K562 (cell line): ENCODE data around the gene CCDC7. TPM values are rescaled to one million over a fixed set of nuclear protein-coding genes. Genes with fewer than 3 reads are reported as not detected.

ENCODE experiments used
- ATAC-seq: fragments of 200-7000 bp; cut with Tn5 transposase; 3 replicates; pipeline ENCODE4 v1.9.1; 2020; ENCODE audit warnings: moderate library complexity
- BruUV-seq: library from RNA; stranded (reverse); fragments of 400-500 nt; replicated peaks from 2 replicates; lab custom pipeline; 2021; lab: Mats Ljungman, UMichigan
- CTCF ChIA-PET: fragments of 300-600 bp; formaldehyde crosslinking; extraction: SDS; loops from one replicate; lab custom pipeline; 2021; ENCODE audit warnings: low intra/inter-chr PET ratio; lab: Yijun Ruan, JAX
- POLR2A ChIA-PET: fragments of 300-600, 350-650 bp; sonication (Branson Sonifier 250); formaldehyde crosslinking; extraction: SDS; loops from one replicate; lab custom pipeline; 2021; ENCODE audit warnings: antibody characterized with exemption, inconsistent platforms; lab: Yijun Ruan, JAX
- DNase-seq, 4 experiments: peaks; one replicate each; pipeline versions ENCODE4 v3.0.0 to v3.0.0-alpha.2; 2011 to 2018; ENCODE audit warnings: low spot score in 3 of 4, mixed read lengths in 3 of 4; ENCODE audit errors: extremely low read depth in 1 of 4
- FAIRE-seq: peaks from 2 replicates; lab custom pipeline; 2011; peaks lifted over from hg19 to GRCh38; lab: Jason Lieb, UNC
- H2AFZ ChIP-seq: 2 replicates; pipeline ENCODE4 v1.6.0; 2011; ENCODE audit warnings: low read depth, low read length, control low read depth, inconsistent platforms
- H3K27ac ChIP-seq: fragments of 200-600 bp; 3 replicates; pipeline ENCODE4 v1.8.0; 2011; ENCODE audit warnings: low read depth, mild to moderate bottlenecking, control low read depth, inconsistent platforms, low read length, moderate library complexity, mixed read lengths; ENCODE audit errors: extremely low read depth
- H3K27me3 ChIP-seq, 2 experiments: fragments of 300-600 bp in 1 of 2; 2 replicates in 1 of 2; 3 replicates in 1 of 2; pipeline versions ENCODE4 v1.6.0 to v1.8.0; 2011; ENCODE audit warnings: inconsistent platforms in 2 of 2, low read length in 2 of 2, mild to moderate bottlenecking in 1 of 2, mixed read lengths in 1 of 2, moderate library complexity in 1 of 2; ENCODE audit not compliant: control insufficient read depth in 2 of 2, insufficient read depth in 2 of 2
- H3K36me3 ChIP-seq: fragments of 300-600 bp; 3 replicates; pipeline ENCODE4 v1.8.0; 2011; ENCODE audit warnings: mild to moderate bottlenecking, low read length, inconsistent platforms; ENCODE audit not compliant: control insufficient read depth, insufficient read depth
- H3K4me1 ChIP-seq, 2 experiments: fragments of 200-600 bp in 1 of 2; replicated peaks in 1 of 2; 2 replicates in 1 of 2; 3 replicates in 1 of 2; pipeline versions ENCODE4 v1.5.1 to v1.8.0; 2011; ENCODE audit warnings: inconsistent platforms in 2 of 2, low read length in 2 of 2, mild to moderate bottlenecking in 1 of 2, mixed read lengths in 1 of 2, moderate library complexity in 1 of 2; ENCODE audit not compliant: control insufficient read depth in 2 of 2, insufficient read depth in 2 of 2
- H3K4me2 ChIP-seq: 2 replicates; pipeline ENCODE4 v1.6.1; 2011; ENCODE audit warnings: low read length, control low read depth, inconsistent platforms, mixed read lengths; ENCODE audit not compliant: insufficient read depth
- H3K4me3 ChIP-seq: fragments of 200-600 bp; sonication (generic), shearing (Covaris generic); 2 replicates; pipeline ENCODE4 v1.5.1; 2016; ENCODE audit warnings: control low read depth, inconsistent platforms
- H3K79me2 ChIP-seq: fragments of 200-600 bp; 3 replicates; pipeline ENCODE4 v1.8.0; 2011; ENCODE audit warnings: low read length, inconsistent platforms; ENCODE audit not compliant: control insufficient read depth, insufficient read depth
- H3K9ac ChIP-seq, 2 experiments: 2 replicates each; pipeline versions ENCODE4 v1.6.0 to v1.6.1; 2011; ENCODE audit warnings: low read depth in 2 of 2, low read length in 2 of 2, control low read depth in 1 of 2, inconsistent platforms in 1 of 2, mild to moderate bottlenecking in 1 of 2, mixed read lengths in 1 of 2; ENCODE audit not compliant: insufficient read depth in 1 of 2
- H3K9me1 ChIP-seq: one replicate; pipeline ENCODE4 v1.6.0; 2011; ENCODE audit warnings: inconsistent platforms, mild to moderate bottlenecking, low read length, moderate library complexity; ENCODE audit not compliant: control insufficient read depth, insufficient read depth
- H3K9me3 ChIP-seq: replicated peaks from 2 replicates; pipeline ENCODE4 v1.5.1; 2011; ENCODE audit warnings: low read depth, low read length, inconsistent platforms; ENCODE audit not compliant: control insufficient read depth, insufficient read depth
- H4K20me1 ChIP-seq: replicated peaks from 2 replicates; pipeline ENCODE4 v1.6.1; 2011; ENCODE audit warnings: low read length, inconsistent platforms, mixed read lengths; ENCODE audit not compliant: control insufficient read depth, insufficient read depth
- ARHGAP35 ChIP-seq: fragments of 450-650 bp; IDR thresholded peaks from 2 replicates; pipeline ENCODE4 v1.6.1; 2018; ENCODE audit not compliant: partially characterized antibody
- CCNT2 ChIP-seq: IDR thresholded peaks from 2 replicates; pipeline ENCODE4 v1.6.1; 2011; ENCODE audit warnings: borderline replicate concordance, low read depth, mild to moderate bottlenecking, moderate library complexity, mixed read lengths, low read length; ENCODE audit not compliant: insufficient read length; ENCODE audit errors: extremely low read depth
- EHMT2 ChIP-seq: fragments of 450-650 bp; IDR thresholded peaks from 2 replicates; pipeline ENCODE4 v1.6.1; 2018; ENCODE audit warnings: antibody characterized with exemption
- MYBL2 ChIP-seq, 2 experiments: fragments of 450-650 bp in 1 of 2; sonication (generic) in 1 of 2; formaldehyde crosslinking in 1 of 2; IDR thresholded peaks; 2 replicates each; pipeline versions ENCODE4 v1.6.1 to v1.8.1; 2017 to 2022; ENCODE audit warnings: borderline replicate concordance in 1 of 2, inconsistent platforms in 1 of 2, low read depth in 1 of 2, mild to moderate bottlenecking in 1 of 2, missing genetic modification reagents in 1 of 2, moderate library complexity in 1 of 2
- PHTF2 ChIP-seq: fragments of 250-450 bp; sonication (Bioruptor Pico); IDR thresholded peaks from 2 replicates; pipeline ENCODE4 v1.5.0; 2021; ENCODE audit warnings: mild to moderate bottlenecking
- SIN3A ChIP-seq, 2 experiments: fragments of 150-350 bp in 1 of 2; IDR thresholded peaks; 2 replicates each; pipeline ENCODE4 v1.6.1; 2011 to 2016; ENCODE audit warnings: borderline replicate concordance in 2 of 2, low read depth in 2 of 2, low read length in 2 of 2, mild to moderate bottlenecking in 2 of 2, moderate library complexity in 2 of 2; ENCODE audit not compliant: control insufficient read depth in 1 of 2
- SIN3B ChIP-seq: fragments of 450-650 bp; IDR thresholded peaks from 2 replicates; pipeline ENCODE4 v1.6.1; 2017; ENCODE audit warnings: low read depth, mild to moderate bottlenecking, moderate library complexity
- SMARCA5 ChIP-seq: fragments of 450-650 bp; IDR thresholded peaks from 2 replicates; pipeline ENCODE4 v1.6.1; 2016
- SP1 ChIP-seq: sonication (generic); formaldehyde crosslinking; IDR thresholded peaks from 2 replicates; pipeline ENCODE4 v1.8.1; 2022; ENCODE audit warnings: mild to moderate bottlenecking, missing genetic modification reagents
- TCF7 ChIP-seq: sonication (generic); IDR thresholded peaks from 2 replicates; pipeline ENCODE4 v1.6.1; 2016; ENCODE audit warnings: antibody characterized with exemption, borderline replicate concordance
- ZNF778 ChIP-seq: fragments of 450-650 bp; formaldehyde crosslinking; IDR thresholded peaks from 2 replicates; pipeline ENCODE4 v1.4.0; 2020; ENCODE audit warnings: mild to moderate bottlenecking, moderate library complexity
- ZNF780A ChIP-seq: fragments of 250-450 bp; sonication (Bioruptor Pico); IDR thresholded peaks from 2 replicates; pipeline ENCODE4 v1.5.0; 2021; ENCODE audit warnings: mild to moderate bottlenecking
- WGBS: fragments of 100-300 bp; shearing (Covaris generic); methylation state at CpG from one replicate; pipeline ENCODE4 v1.1.6; 2016; ENCODE audit warnings: low coverage, mixed read lengths; ENCODE audit not compliant: insufficient coverage; ENCODE audit errors: missing lambda C conversion rate; 5-methylcytosine and 5-hydroxymethylcytosine counted together
- in situ Hi-C: fragments of 300-500 bp; cut with MboI; formaldehyde crosslinking; loops from 4 replicates; pipeline ENCODE4 v1.15.0; 2018; ENCODE audit warnings: inconsistent platforms, mixed read lengths
- intact Hi-C: fragments of 100-400 bp; cut with micrococcal nuclease; formaldehyde crosslinking; loops from 2 replicates; pipeline ENCODE4 v1.14.2; 2022
- polyA plus RNA-seq, 8 experiments: library from polyadenylated mRNA; depleted of rRNA in 4 of 8; stranded (reverse) in 5 of 8; unstranded in 3 of 8; fragments of >200 nt; fragmentation: Nextera tagmentation in 2 of 8; fragmentation: Illumina TruSeq in 1 of 8; extraction: Ambion mirVana in 2 of 8; extraction: Trizol in 1 of 8; gene quantifications; 2 replicates each; pipeline versions ENCODE4 v1.2.1 to v1.2.3, GENCODE V29; 2011 to 2014; ENCODE audit warnings: inconsistent platforms in 1 of 8, missing spikeins in 1 of 8
- total RNA-seq, 7 experiments: library from RNA; depleted of rRNA in 6 of 7; stranded (reverse); fragments of >200 nt in 6 of 7; fragmentation: Illumina TruSeq in 2 of 7; extraction: Trizol in 2 of 7; gene quantifications; 2 replicates each; pipeline versions ENCODE4 v1.2.1 to v1.2.3, GENCODE V29; 2011 to 2021; ENCODE audit warnings: low replicate concordance in 1 of 7
- TF ChIP-seq, protein P1 (sequence below): fragments of 450-650 bp; formaldehyde crosslinking; IDR thresholded peaks from 2 replicates; pipeline ENCODE4 v1.4.0; 2020; ENCODE audit warnings: mild to moderate bottlenecking, moderate library complexity
- TF ChIP-seq, protein P2 (sequence below): fragments of 250-450 bp; sonication (Bioruptor Pico); IDR thresholded peaks from 2 replicates; pipeline ENCODE4 v1.6.1; 2021; ENCODE audit warnings: mild to moderate bottlenecking
- TF ChIP-seq, protein P3 (sequence below): fragments of 250-450 bp; sonication (Bioruptor Pico); IDR thresholded peaks from 2 replicates; pipeline ENCODE4 v1.8.0; 2021; ENCODE audit warnings: moderate library complexity, mild to moderate bottlenecking, inconsistent platforms

CCDC7 gene
- total and polyA plus RNA-seq, 9 of the 15 experiments (the other 6 are each of a cell fraction or from before 2014, with no cell fraction given): 1.5 to 6.6 (median 2.7) TPM

DNA sequence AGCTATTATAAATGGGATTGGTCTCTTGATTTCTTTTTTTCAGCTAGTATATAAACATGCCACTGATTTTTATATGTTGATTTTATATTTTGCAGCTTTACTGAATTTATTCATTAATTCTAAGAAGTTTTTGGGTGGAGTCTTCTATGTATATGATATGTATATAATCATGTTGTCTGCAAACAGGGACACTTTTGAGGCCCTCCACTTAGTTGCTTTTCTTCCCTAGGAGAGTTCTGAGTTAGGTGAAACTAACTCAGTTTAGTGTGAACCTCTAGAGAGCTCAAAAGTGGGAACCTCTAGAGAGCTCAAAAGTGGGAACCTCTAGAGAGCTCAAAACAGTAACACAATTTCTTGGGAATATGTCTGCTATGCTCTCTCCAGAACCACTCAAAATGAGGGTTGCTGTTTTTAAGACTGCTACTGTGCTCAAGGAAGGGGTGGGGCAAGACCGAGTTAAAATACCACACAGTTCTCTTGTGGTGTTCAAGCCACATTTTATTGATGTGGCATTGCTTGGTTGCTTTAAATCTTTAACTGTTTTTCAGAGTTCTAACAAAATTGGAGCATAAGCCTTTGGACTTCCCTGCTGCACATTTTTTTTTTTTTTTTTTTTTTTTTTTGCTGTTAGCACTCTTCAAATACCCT, 13.2 kb downstream of the CCDC7 start (continued):
- no peak for TF ChIP-seq CCNT2
- no peak for TF ChIP-seq MYBL2 (IDR thresholded peaks at IDR 0.05; ENCODE audit: low read depth)
- no peak for TF ChIP-seq MYBL2 (CRISPR knock-in tag; IDR thresholded peaks at IDR 0.05; ENCODE audit: borderline replicate concordance)
- no peak for TF ChIP-seq TCF7

- ATAC-seq (no peak), DNase-seq (no peak), FAIRE-seq (no peak)
- H3K9me1 ChIP-seq: no peaks in the 10 kb centered on the region
- intact Hi-C loops (no loop called here), in situ Hi-C loops (no loop called here)
- CTCF ChIA-PET: no interaction called here
- H4K20me1 ChIP-seq: no peaks in the 10 kb centered on the region
- no peaks in the 10 kb centered on the region for H3K79me2 ChIP-seq
- H3K4me2 ChIP-seq: no peak overlapping the region
- POLR2A ChIA-PET: interaction anchor here (2.1 kb wide), 1 partner anchor 9 kb away, joined by 6 read pairs; no protein-coding TSS in a partner anchor
- H3K9ac ChIP-seq: no peak overlapping the region
- no peaks in the 10 kb centered on the region for H3K4me1 ChIP-seq
- 25% methylated on average over 1 of the region's 1 CpG for WGBS
- BruUV-seq: no TSS peak
- H3K27me3 ChIP-seq: no peaks in the 10 kb centered on the region
- H2AFZ ChIP-seq: no peak overlapping the region
- no peaks in the 10 kb centered on the region for H3K36me3 ChIP-seq
- TF ChIP-seq SMARCA5 (no peak), SP1 (CRISPR knock-in tag) (no peak), SIN3B (no peak), PHTF2 (CRISPR knock-in tag) (no peak), SIN3A (IDR thresholded peaks at IDR 0.05; ENCODE audit: borderline replicate concordance in 2 of 2, control insufficient read depth in 1 of 2, low read depth in 2 of 2, low read length in 2 of 2) (no peak), ZNF780A (no peak), ZNF778 (CRISPR knock-in tag) (no peak), ARHGAP35 (no peak), EHMT2 (no peak)
- TF ChIP-seq, protein P1, sequence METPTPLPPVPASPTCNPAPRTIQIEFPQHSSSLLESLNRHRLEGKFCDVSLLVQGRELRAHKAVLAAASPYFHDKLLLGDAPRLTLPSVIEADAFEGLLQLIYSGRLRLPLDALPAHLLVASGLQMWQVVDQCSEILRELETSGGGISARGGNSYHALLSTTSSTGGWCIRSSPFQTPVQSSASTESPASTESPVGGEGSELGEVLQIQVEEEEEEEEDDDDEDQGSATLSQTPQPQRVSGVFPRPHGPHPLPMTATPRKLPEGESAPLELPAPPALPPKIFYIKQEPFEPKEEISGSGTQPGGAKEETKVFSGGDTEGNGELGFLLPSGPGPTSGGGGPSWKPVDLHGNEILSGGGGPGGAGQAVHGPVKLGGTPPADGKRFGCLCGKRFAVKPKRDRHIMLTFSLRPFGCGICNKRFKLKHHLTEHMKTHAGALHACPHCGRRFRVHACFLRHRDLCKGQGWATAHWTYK (CRISPR knock-in tag): no peak
- TF ChIP-seq, protein P2, sequence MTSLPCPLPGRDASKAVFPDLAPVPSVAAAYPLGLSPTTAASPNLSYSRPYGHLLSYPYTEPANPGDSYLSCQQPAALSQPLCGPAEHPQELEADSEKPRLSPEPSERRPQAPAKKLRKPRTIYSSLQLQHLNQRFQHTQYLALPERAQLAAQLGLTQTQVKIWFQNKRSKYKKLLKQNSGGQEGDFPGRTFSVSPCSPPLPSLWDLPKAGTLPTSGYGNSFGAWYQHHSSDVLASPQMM (CRISPR knock-in tag): no peak
- TF ChIP-seq, protein P3, sequence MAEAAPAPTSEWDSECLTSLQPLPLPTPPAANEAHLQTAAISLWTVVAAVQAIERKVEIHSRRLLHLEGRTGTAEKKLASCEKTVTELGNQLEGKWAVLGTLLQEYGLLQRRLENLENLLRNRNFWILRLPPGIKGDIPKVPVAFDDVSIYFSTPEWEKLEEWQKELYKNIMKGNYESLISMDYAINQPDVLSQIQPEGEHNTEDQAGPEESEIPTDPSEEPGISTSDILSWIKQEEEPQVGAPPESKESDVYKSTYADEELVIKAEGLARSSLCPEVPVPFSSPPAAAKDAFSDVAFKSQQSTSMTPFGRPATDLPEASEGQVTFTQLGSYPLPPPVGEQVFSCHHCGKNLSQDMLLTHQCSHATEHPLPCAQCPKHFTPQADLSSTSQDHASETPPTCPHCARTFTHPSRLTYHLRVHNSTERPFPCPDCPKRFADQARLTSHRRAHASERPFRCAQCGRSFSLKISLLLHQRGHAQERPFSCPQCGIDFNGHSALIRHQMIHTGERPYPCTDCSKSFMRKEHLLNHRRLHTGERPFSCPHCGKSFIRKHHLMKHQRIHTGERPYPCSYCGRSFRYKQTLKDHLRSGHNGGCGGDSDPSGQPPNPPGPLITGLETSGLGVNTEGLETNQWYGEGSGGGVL (CRISPR knock-in tag): no peak
- H3K4me3 ChIP-seq: no peak overlapping the region
- H3K27ac ChIP-seq: no peak overlapping the region
- H3K9me3 ChIP-seq: no peaks in the 10 kb centered on the region
These were observed 15.3 kb downstream of the CCDC7 start for GRCh38 chr10:32461203-32461602.
